Hematopoietic multipotent progenitor cell (in vitro differentiated cells): ENCODE measurements around the gene CSRNP3. TPM values are rescaled to one million over a fixed set of nuclear protein-coding genes. Genes with fewer than 3 reads are reported as not detected.

Experiments
- DNase-seq, 3 donors: peaks; one replicate each; pipeline ENCODE4 v3.0.0-alpha.2; 2011 to 2015; ENCODE audit warnings: low read depth in 2 of 3, low spot score in 2 of 3
- total RNA-seq: library from RNA; depleted of rRNA; stranded (reverse); fragments of >200 nt; gene quantifications from one replicate; pipeline ENCODE4 v1.2.3, GENCODE V29; 2012

The CSRNP3 gene
- total RNA-seq, 1 donor: under 0.01 TPM

DNA sequence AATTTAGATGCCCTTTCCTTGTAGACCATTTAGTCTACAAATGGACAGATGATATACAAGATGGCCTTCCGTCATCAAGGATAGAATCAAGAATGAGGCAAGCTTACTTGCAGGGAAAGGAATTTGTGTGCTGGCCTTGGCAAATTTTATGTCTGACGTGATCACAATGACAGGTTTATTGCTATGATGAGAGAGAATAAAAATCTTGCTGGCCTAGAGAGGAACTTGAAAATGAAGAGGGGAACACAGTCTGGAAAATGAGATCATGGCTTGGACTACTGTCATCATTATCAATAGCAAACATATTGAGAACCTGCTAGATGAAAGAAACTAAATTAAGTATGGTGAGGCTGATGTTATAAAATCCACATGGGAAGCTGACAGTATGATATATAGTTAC is 66.0 kb downstream of the CSRNP3 start:
- DNase-seq: no peak

DNA sequence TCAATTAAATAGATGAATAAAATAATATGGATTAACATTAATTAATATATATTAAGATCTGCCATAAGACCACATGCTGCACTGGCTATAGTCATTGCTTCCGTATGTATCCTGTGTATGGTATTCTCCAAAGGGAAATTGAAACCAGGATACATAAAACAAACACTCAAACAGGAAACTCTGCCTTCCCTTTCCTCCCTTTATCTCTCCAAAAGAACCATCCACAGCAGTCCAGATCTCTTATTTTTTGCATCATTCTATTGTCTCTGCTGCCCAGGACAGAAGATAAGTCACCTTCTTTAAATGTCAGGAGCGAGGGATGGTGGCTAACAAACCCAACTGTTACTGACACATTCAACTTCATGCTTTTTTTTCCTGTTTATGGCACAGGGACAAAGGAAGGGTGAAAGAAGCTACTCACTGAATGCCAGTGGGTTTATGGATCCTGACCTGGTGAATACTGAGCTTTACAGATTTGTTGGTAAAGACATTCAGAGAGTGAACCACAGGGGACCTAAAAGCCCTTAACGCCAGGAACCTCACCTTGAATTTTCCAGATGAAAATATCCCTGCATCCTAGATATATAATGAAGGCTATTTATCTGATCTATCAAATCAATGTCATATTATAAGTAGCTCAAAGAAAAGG is 67.5 kb downstream of the CSRNP3 start:
- DNase-seq: no peak

DNA sequence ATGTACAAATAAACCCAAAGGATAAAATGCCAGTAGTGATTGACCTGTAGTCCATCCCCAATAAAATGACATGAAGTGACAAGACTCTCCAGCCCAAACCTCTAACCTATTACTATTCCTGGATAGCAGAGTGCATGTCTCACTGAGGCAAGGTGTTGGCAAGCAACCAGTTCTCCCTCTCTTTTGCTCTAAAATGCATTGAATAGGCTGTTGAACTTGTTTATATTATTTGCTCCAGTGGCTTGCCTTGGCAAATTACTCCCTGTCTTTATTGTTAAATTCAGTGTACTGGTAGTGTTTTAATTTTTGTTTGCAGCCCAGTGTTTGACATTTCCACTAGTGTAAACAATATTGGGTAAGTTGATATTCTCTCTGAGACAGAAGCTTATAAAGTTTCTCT is 70.5 kb downstream of the CSRNP3 start:
- DNase-seq: no peak

DNA sequence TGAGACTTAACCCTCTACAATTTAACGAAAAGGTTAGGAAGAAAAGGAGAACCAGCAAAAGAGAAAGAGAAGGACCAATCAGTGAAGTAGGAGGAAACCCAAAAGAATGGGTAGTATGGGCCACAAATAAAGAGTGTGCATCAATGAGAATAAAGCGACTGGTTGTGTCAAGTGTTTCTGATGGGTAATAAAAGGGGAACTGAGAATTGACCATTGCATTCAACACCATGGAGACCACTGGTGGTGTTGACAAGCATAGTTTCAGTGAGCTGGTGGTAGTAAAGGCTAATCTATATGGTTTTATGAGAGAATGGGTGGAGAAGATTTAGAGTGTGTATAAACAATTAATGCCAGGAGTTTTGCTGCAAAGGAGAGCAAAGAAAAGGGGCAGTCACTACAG is 75.4 kb downstream of the CSRNP3 start:
- no peak for DNase-seq

DNA sequence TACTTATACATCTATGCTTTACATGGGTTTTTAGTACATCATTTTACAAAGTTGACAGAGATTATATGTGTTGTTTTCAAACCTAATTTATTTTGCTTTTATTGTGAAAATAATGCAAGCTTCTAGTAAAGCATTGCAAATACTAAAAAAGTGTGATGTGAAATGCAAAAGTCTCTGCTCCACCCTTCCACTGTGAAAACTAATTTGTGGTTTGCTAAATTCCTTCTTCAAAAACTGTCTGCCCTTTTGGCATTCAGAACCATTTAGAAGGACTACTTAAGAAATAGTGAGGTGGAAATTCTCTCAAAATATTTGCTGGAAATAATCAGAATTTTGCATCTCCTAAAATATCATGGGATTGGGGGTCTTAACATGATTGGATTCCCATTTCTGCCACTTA is 78.4 kb downstream of the CSRNP3 start:
- no peak for DNase-seq

DNA sequence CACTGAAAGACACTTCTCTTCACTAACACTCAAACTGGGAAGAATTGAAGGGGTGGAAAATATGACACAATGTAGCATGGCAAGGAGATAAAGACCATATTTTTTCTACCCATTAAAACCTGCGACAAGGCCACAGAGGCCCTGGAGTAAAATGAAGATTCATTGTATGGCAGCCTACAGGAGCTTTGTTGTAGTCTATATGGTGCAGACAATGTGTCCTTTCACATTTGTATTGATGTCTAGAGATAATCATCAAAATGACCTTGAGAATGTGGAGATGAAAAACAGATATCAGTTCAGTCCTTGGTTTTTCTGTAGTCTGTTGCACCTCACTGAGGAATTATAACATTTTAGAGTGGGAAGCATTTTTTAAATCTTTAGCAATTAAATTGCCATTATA is 80.1 kb downstream of the CSRNP3 start:
- DNase-seq: no peak

DNA sequence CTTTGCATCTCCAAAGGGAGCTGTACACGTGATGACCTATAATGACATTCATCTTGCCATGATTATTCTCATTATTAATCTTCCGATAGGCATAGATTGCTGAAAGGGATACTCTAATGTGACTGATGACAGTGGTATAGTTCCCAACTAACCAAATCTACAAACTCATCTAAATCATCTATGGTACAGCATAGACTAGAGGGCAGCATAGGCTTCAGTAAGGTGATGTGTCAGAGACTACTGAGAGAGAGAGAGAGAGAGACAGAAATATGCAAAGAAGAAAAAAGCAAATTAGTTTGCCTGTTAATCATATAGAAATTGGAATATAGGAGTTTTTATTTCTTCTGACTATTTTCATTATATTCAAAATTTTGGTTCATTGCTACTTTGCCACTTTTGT is 89.3 kb downstream of the CSRNP3 start:
- no peak for DNase-seq

DNA sequence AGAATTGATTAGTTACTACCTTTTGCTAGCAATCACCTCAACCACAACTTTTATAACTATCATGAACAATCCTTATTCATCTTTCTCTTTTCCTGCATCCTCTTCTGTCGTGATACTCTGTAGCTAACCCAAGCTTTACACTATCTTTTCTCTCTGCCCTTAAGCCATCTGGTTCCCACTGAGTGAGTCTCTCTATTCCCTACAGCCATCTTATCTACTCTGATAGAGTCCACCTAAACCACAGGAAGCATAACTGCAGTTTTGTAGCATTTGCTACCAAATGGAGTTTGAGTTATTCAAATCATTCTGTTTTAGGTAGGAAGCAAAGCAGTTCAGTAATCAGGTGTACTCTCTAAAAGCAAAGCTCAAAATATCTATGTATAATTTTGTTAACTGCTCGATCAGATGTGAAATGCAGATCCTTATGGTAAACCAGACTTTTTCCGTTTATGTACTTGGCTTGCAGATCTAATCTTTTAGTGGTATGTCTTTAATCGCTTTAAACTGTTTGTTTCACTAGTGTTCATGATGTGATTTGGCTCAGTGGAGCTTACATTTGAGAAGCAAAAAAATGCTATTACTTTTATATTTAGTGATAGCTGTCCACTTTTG is 91.0 kb downstream of the CSRNP3 start:
- DNase-seq: no peak

DNA sequence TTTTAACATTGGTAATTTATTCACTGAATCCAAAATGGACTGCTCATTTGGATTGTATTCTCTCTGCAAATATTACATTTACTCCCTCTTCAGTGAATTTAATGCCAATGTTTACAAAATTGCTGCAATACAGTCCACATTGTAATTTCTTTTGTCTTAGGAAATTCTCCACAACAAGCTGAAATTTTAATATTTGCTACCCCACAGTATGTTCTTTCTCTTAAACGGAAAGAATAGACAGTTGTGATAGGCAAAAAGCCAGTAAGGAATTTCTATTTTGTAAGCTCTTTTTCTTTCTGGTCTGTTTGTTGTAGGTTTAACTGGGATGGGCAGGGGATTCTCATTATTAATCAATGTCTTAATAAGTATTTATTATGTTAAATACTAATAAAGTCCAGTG is 92.0 kb downstream of the CSRNP3 start:
- DNase-seq: no peak

DNA sequence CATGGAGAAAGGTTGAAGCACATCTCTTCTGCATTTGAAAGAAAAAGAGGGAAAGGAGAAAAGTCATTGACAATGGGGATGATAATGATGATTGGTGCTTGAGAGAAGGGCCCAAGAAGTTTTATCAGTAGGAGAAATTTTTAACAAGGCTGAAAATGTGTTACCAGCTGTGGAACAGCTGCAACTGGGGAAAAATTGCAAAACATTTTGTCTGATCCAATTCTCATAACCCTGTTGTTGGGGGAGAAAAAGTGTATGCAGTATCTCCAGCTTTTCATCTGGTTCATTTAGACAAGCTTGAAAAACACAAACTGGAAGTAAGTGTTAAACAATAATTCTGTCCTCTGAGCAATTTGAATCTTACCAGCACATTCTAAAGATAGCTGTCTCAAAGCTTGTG is 92.7 kb downstream of the CSRNP3 start:
- DNase-seq: no peak

DNA sequence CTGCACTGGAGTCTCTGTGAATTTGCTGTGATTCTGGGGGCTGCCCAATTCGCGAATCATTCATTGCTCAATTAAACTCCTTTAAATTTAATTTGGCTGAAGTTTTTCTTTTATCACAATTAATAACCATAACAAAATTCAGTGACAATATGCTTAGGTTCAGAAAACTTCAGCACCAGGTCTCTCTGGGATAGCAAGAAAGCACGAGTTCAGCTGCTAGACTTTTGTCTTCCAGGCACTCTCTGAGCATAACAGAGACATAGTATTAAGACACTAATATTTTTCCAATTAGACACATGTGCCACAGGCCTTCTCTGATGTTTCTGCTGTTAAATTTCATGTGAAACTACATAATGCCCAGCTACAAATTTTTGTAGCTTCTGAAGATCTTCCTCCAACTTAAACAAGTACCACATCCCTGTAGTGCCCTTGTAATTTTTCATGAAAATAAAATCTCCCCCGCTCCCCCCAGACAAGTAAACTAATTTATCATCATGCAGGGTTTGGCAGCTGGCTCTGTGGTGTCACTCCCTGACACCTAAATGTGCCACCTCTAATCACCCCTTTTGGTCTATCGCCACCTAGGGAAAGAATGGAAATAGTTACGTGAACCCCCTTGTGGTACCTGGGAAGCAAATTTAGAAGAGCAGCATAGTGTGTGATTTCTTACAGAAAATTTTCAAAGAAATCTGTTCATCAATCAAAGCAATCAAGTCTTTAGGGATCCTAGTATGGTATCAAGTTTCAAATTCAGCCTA is 94.1 kb downstream of the CSRNP3 start:
- peak in 2 of 3 donors; percentile 13 to 54 for DNase-seq

DNA sequence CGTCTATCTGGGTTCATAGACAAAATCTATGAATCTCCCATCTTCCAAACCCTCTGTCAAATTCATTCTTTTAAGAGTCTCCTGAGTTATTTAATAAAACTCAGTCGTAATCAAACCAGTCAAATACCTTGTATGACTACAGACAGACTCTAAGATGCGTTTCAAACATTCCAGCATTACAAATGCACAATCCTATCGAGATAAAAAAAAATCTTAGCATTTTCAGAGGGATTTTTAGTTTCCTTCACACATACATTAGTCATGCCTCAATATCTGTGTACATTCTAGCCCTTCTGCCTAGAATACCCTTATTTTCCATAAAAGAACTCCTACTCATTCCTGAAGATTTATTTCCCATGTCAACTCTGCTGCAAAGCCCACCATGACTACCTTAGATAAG is 96.5 kb downstream of the CSRNP3 start:
- no peak for DNase-seq

DNA sequence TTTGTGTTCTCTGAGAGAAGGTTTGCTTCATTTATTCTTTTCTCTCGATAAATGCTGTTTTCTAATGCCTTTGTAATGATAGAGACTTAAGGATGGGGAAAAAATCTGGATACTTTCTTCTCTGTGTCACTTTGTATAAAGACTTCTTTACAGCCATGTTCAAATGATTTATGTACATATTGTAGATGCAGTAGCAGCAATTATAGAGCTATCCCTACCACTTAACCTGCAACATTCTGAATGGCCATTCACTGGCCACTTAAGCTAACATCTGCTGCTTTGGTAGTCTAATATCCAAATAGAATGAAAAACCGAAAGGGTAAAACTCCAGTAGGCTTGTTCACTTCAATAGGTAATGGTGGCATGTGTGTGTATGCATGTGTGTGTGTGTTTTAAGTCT is 97.8 kb downstream of the CSRNP3 start:
- no peak for DNase-seq

DNA sequence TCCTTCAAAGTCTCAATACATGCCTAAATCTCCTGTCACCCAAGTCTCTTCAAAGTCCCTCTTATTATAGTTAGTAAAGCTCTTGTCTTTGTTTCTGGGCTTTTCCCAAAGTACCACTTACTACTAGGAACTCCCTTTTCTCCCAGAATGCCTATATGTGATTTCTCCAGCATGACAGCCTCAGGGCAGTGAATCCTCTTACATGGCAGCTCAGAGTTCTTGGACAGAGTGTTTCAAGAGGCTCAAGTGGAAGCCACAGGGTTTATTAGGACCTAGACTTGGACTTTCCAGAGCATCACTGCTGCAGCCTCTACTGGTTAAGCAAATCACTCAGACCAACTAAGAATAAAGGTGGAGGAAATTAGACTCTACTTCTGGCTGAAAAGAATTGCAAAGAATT is 98.9 kb downstream of the CSRNP3 start:
- DNase-seq: no peak

DNA sequence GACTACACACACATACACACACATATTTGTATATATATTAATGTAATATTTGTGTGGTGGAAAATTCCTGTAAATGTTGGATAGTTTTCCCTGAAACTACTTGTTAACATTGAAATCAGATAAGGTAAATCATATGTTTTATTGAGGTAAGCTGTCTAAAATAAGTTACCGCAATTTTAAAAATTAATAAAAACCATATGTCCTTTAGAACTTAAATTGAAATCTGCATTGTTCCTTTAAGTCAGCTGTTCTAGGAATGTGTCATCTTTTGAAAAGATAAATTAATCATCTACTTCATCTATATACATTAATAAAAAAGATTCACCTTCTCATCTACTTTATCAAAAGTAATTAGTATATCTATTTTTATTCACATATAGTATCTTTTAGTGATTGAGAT is 102.0 kb downstream of the CSRNP3 start:
- no peak for DNase-seq

DNA sequence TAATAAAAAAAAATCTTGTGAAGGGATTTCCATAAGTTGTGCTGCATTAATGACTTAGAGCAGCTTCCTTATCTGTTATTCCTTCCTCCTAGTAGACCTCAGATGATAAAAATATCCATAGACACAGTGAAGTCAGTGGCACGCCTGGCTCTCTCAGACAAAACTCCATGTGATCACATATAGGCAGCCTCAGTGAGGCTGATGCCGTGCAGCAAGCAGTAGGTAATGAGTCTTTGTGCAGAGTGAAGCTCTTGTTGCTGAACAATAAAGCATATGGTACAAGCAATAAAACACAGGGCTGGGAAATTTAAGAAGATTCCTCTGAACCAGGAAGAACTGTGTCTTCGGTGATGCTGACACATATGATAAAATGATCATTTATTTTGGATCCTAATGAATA is 102.7 kb downstream of the CSRNP3 start:
- DNase-seq: no peak

DNA sequence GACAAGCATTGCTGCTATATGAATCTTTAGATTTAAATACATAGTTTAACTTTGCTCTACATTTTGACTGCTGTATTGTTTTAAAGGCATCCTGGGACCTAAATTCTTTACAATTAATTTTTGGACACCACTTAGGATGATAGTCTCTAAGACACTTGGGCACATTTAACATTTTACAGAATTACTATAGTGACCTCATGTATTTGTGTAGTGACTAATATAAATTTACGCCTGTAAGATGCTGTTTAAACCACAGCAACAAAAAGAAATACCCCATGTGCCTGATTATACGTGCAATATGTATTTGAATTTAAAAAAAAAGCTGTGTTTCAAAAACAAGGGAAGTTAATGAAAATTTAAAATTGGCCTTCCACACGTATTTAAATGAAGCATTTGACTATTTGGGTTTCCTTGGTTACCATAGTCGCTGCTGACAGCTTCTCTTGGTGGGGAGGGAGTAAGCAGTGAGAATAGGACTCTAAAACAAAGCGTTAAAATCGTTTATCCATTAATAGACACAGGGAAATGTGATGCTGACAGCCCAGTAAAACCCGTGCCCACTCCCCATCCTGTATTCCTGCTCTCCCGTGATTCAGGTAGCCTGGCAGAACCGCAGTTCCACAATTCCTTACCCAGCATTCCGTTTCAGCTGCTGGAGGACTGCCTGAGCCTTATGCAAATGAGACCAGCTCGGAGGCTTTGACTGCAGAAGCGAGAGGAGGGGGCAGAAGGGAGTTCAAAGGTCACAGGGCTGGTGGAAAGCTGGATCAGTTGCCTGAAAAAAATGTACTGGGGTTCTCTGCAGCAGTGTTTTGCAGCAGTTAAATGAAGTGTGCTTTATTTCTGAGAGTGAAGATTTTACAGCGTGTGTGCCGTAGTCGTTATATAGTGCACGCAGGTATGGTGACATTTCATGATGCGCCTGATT is 104.3 kb downstream of the CSRNP3 start:
- peak in 1 of 3 donors; percentile 4 for DNase-seq

DNA sequence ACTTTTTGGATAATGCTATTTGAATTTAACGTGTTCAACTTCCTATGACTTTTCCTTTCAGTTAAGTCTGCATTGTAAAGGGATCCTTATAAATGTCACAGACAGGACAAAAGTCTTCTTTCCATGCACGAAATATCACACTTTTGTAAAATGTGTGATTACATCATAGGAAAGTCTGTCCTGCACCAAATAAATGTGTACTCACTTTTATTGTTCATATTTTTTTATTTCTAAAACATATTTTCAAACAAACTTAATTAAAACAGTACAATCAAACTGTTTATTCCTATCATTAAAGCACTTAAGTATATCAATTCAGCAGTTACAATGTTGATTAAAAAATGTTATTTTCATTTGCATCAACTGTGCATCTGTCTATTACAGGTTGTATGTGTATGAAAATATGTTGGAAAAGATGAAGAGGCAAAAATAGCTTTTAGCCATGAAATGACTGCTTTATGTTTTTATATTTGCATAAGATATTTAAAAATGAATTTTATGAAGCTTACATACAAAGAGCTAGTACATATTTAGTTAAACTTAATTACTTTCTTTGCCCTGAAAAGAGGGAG is 105.6 kb downstream of the CSRNP3 start:
- DNase-seq: no peak

DNA sequence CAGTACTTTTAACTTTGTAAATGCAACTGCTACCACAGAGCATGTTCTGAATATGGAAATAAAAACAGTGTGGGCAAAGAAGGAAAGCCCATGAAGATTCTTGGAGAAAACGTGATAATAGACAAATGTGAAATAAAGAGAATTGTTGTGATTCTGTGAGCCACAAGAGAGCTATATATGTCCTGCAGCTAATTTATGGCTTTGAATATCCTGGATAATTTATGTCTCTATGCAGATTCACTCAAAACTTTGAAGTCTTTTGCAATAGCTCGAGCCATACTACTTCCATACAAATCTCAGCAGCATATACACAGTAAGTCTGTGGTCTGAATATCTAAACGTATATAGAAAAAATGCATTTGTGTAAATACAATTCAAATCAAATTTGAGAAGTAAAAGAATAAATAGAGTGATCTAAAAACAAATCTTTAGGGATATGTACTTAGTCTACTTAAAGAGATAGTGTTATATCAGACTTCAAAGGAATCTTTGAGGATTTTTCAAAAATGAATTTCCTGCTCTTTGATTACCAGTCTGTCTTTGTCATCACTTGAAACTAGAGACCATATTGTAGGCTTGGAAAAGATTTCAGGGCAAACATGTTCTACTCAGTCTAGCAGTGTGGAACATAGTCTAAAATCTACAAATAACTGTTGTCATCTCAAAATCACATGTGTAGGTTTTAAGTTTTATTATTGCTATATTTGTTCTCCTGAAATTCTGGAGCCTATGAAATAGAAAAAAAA is 107.1 kb downstream of the CSRNP3 start:
- no peak for DNase-seq

DNA sequence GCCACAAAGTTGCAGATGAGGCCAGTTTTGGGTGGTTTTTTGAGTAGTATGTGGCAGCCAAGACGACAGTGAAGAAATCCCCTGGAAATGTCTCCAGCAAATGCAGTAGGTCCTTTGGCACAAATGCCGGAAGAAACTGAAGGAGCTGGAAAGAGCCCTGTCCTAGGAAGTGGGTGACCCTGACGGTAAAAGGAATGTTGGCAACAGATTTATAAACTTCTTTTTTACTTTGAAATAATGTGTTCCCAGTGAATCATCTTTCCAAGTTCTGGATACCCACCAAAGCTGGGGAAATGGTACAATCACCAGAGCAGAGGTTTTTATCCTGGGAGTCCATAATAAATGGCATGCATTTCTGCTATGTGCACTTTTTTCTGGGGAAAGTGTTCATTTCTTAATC is 112.9 kb downstream of the CSRNP3 start:
- DNase-seq: no peak
